GM19324 (cell line): ENCODE data around the gene RGS3.
"Not testable (repeated sequence)": the region's sequence is repeated elsewhere in the genome, so short reads cannot be mapped to it uniquely, and the experiment has no call there.

Source experiments
- ATAC-seq: cut with Tn5 transposase; IDR thresholded peaks from one replicate; pipeline ENCODE4 v1.9.1; 2021; ENCODE audit warnings: mild to moderate bottlenecking, moderate library complexity; ENCODE audit not compliant: unreplicated experiment, low FRiP score

RGS3 gene

GRCh38 chr9:113542741-113543140, 79.2 kb downstream of the RGS3 start:
- no peak for ATAC-seq

- no peak for ATAC-seq
Measured at GRCh38 chr9:113543296-113543981, 79.9 kb downstream of the RGS3 start.

DNA sequence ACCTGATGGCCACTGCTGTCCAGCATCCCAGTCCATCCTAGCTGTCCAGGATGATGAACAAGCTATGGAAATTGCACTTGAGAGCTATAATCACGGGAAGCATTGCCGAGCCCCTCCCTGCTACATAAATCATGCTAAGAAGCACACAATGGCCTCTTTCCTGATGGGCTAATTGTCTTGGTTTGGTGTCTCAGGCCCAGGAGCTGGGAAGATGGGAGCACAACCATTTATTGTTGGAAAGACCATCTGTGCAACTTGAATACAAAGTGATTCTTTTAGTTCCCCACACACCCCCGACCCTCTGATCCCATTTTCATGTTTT, 80.4 kb downstream of the RGS3 start:
- no peak for ATAC-seq

GRCh38 chr9:113545068-113545467, 81.5 kb downstream of the RGS3 start:
- no peak for ATAC-seq

- ATAC-seq: no peak
Measured at GRCh38 chr9:113546566-113546965, 83.0 kb downstream of the RGS3 start.

- ATAC-seq: no peak
Measured at GRCh38 chr9:113547501-113547900, 84.0 kb downstream of the RGS3 start.

GRCh38 chr9:113548221-113549041, 84.9 kb downstream of the RGS3 start:
- no peak for ATAC-seq

- not testable (repeated sequence) for ATAC-seq
Measured at GRCh38 chr9:113549892-113550291, 86.4 kb downstream of the RGS3 start.

DNA sequence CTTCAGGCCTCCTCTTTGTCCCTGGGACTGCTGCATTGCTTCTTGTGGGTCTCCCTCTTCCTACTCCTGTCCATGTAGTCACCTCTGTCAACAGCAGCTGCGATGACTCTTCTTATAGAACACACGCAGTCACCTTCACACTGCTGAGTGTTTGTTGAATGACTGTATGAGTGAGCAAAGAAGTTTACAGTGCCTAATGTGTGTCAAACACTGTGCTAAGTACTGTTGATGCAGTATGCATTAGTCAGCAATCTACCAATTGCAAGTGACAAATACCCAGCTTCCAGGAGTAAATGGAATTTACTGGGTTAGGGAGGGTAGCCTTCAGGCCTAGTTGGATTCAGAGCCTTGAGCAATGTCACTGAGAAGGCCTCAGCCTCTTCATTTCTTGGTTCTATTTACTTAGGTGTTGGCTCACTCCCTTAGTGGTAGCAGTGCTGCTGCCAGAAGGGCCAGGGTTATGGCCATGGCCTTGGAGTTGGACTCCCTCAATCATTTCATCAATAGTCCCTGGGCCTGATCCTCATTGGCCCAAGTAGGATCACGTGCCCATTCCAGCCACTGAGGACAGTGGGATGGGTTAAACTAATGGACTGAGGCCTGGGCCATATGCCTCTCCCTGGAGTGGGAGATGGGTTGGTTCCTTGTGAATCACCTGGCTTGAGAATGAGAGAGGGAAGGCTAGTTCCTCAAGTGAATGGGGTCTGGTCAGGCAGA, 93.5 kb downstream of the RGS3 start:
- ATAC-seq: no peak

GRCh38 chr9:113558632-113559502, 95.3 kb downstream of the RGS3 start:
- ATAC-seq: no peak

- no peak for ATAC-seq
Measured at GRCh38 chr9:113559834-113560800, 96.6 kb downstream of the RGS3 start.

GRCh38 chr9:113562653-113563381, 99.3 kb downstream of the RGS3 start:
- ATAC-seq: no peak

DNA sequence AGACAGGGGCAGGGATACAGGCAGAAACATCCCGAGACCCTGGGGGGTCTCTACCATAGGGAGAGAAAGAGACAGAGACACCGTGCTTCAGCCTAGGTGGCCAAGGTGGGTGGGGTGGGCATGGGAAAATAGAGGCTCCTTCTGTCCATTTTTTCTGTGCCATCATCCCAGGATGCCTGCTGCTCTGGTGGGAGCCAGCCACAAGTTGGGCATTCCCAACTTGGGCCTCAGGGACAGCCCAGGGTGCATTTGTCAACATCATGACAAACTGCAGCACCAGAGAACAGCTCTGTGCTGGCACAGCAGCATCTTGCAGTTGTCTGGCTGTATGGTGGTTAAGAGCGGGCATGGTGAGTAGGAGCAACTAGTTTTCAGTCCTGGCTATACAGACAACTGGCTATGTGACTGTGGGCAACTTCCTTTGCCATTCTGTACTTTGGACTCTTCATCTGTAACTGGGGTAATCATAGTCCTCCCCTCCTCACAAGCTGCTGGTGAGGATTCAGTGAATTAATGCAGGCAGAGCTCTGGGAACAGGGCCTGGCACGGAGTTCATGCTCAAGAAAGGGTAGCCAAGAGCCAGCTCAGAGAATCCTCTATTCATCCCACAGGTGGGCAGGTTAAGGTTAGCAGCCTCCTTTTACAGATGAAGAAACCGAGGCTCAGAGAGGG, 100.4 kb downstream of the RGS3 start:
- no peak for ATAC-seq

- ATAC-seq: no peak
Measured at GRCh38 chr9:113564498-113565237, 101.1 kb downstream of the RGS3 start.

DNA sequence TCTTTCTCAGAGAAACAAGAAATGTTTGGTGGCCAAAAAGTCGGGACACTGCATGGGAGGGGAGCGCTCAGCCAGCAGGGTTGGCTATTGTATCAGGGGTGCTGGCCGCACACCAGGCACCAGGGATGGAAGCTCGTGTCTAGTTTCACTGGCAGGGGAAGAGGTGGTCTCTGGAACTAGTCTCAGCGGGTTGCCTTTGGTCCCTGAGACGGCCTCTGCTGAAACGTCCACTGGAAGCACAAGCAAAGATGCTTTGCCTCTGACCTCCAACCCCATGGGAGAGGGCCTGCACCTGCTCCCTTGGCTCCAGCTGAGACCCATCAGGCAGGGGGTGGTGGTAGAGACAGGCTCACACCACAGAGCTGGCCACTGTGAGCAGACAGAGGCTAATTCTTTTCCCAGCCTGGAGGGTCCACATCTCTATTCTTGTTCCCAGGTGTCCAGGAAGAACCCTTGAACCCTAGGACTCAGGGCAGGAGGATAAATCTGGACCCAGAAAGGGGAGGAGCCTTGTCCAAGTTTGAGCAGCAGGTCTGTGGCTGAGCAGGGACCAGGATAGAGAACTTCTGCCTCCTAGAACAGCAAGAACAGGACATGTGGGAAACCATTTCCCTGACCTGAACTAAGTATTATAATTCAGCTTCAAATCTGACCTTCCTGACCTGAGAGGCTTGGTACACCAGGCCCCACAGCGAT, 102.6 kb downstream of the RGS3 start:
- ATAC-seq: no peak

DNA sequence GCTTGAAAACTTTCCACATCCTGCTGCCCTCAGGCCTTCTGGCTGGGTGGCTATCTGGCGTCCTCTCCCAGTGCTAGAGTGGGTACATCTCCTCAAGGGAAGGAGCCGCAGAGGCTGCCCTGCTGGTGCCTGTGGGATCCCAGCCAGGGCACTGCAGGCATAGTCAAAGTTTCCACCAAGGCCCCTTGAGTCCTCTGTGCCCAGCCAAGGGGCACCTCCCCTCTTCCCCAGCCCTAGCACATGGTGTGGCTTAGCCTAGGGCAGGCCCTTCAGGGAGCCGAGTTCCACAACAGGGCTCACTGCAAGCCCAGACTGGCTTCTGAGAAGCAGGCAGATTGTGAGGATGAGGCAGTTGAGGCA, 103.2 kb downstream of the RGS3 start:
- ATAC-seq: no peak
